Activated T-cell treated with anti-CD3 and anti-CD28 coated beads for 24 hours (primary cell): ENCODE measurements around the gene BAIAP2L2.
A peak's percentile ranks its signal among the peaks of the same experiment; 100 is the strongest.
"Not testable (repeated sequence)": the region's sequence is repeated elsewhere in the genome, so short reads cannot be mapped to it uniquely, and the experiment has no call there.

Experiments used
- DNase-seq: peaks from one replicate; pipeline ENCODE4 v3.0.0-alpha.2; 2020; ENCODE audit warnings: low read depth

Gene BAIAP2L2

GRCh38 chr22:38127869-38128268 lies 17.4 kb upstream of the BAIAP2L2 start:
- DNase-seq = no peak

GRCh38 chr22:38126928-38127668 lies 16.6 kb upstream of the BAIAP2L2 start:
- DNase-seq = no peak

- no peak for DNase-seq
These were observed 15.3 kb upstream of the BAIAP2L2 start for GRCh38 chr22:38125751-38126201.

- no peak for DNase-seq
These were observed 14.6 kb upstream of the BAIAP2L2 start for GRCh38 chr22:38125038-38125610.

- no peak for DNase-seq
These were observed 13.9 kb upstream of the BAIAP2L2 start for GRCh38 chr22:38124236-38124974.

- DNase-seq = no peak
These were observed 12.1 kb upstream of the BAIAP2L2 start for GRCh38 chr22:38122616-38123015.

- no peak for DNase-seq
These were observed 10.1 kb upstream of the BAIAP2L2 start for GRCh38 chr22:38120359-38121110.

GRCh38 chr22:38118747-38119146 lies 8.3 kb upstream of the BAIAP2L2 start:
- DNase-seq = not testable (repeated sequence)

GRCh38 chr22:38118182-38118581 lies 7.7 kb upstream of the BAIAP2L2 start:
- no peak for DNase-seq

GRCh38 chr22:38117556-38117955 lies 7.1 kb upstream of the BAIAP2L2 start:
- not testable (repeated sequence) for DNase-seq

- DNase-seq = no peak
These were observed 5.1 kb upstream of the BAIAP2L2 start for GRCh38 chr22:38115423-38116205.

- DNase-seq = peak; percentile 65
These were observed 4.3 kb upstream of the BAIAP2L2 start for GRCh38 chr22:38114484-38115398.

- no peak for DNase-seq
These were observed 1.9 kb upstream of the BAIAP2L2 start for GRCh38 chr22:38112381-38112780.

- no peak for DNase-seq
These were observed 1.5 kb upstream of the BAIAP2L2 start for GRCh38 chr22:38111925-38112355.

- no peak for DNase-seq
These were observed 674 bp upstream of the BAIAP2L2 start for GRCh38 chr22:38110863-38111852.

GRCh38 chr22:38109371-38110001 lies 998 bp downstream of the BAIAP2L2 start:
- no peak for DNase-seq

GRCh38 chr22:38108561-38109319 lies 1.7 kb downstream of the BAIAP2L2 start:
- DNase-seq = no peak
